Aorta (tissue), 5 donors: Measurements from ENCODE around the gene ANAPC16. TPM values are rescaled to one million over a fixed set of nuclear protein-coding genes. Genes with fewer than 3 reads are reported as not detected.
"Not testable (repeated sequence)": the region's sequence is repeated elsewhere in the genome, so short reads cannot be mapped to it uniquely, and the experiment has no call there.

Source experiments
- ATAC-seq: fragments of 200-7000 bp; cut with Tn5 transposase; one replicate; pipeline ENCODE4 v1.9.1; 2022; ENCODE audit warnings: moderate library complexity; ENCODE audit not compliant: low FRiP score
- DNase-seq, 2 donors: peaks; one replicate each; pipeline ENCODE4 v3.0.0-alpha.2; 2020
- H3K27ac ChIP-seq, 2 donors: one replicate each; pipeline ENCODE4 v1.5.1; 2013; ENCODE audit warnings: low read length in 2 of 2, mild to moderate bottlenecking in 2 of 2, moderate library complexity in 2 of 2, control low read depth in 1 of 2, inconsistent platforms in 1 of 2, low read depth in 1 of 2
- H3K27me3 ChIP-seq, 2 donors: one replicate each; pipeline ENCODE4 v1.6.1; 2013; ENCODE audit warnings: control low read depth in 1 of 2, low read length in 1 of 2, mild to moderate bottlenecking in 1 of 2, moderate library complexity in 1 of 2; ENCODE audit not compliant: insufficient read depth in 2 of 2, control insufficient read depth in 1 of 2
- H3K36me3 ChIP-seq, 2 donors: one replicate each; pipeline ENCODE4 v1.6.1; 2013; ENCODE audit warnings: control low read depth in 1 of 2, low read length in 1 of 2, mild to moderate bottlenecking in 1 of 2; ENCODE audit not compliant: insufficient read depth in 2 of 2, control insufficient read depth in 1 of 2
- H3K4me1 ChIP-seq, 2 donors: one replicate each; pipeline ENCODE4 v1.6.1; 2013; ENCODE audit warnings: low read length in 2 of 2, control low read depth in 1 of 2, mild to moderate bottlenecking in 1 of 2, moderate library complexity in 1 of 2; ENCODE audit not compliant: insufficient read depth in 2 of 2, control insufficient read depth in 1 of 2
- H3K4me3 ChIP-seq, 2 donors: one replicate each; pipeline ENCODE4 v1.5.1; 2013; ENCODE audit warnings: low read length in 2 of 2, control low read depth in 1 of 2, mild to moderate bottlenecking in 1 of 2
- H3K9me3 ChIP-seq: one replicate; pipeline ENCODE4 v1.6.1; 2013; ENCODE audit warnings: mild to moderate bottlenecking, low read length; ENCODE audit not compliant: control insufficient read depth
- WGBS, 2 donors: extraction: QIAGEN DNeasy Blood & Tissue Kit; methylation state at CpG; one replicate each; pipeline ENCODE4 v1.1.7; 2013; 5-methylcytosine and 5-hydroxymethylcytosine counted together
- intact Hi-C, 2 donors: fragments of 100-400 bp; cut with DNase I; formaldehyde crosslinking; loops; one replicate each; pipeline versions ENCODE4 v1.14.2 to v1.15.0; 2022
- polyA plus RNA-seq, 2 donors: library from polyadenylated mRNA; stranded (reverse); fragments of 200-250 nt; gene quantifications; one replicate each; pipeline ENCODE4 v1.2.3, GENCODE V29; 2013
- total RNA-seq, 2 donors: library from RNA; stranded (reverse); fragmentation: NEBNext Ultra II Directional; extraction: Animal tissue kit (Norgen Biotek cat#: 25700); gene quantifications; one replicate each; pipeline ENCODE4 v1.2.1, GENCODE V29; 2021
- donor health status: healthy with polysubstance abuse.
- donor health status: Bipolar disorder and iron deficiency.
- donor health status: DM: no; HTN: no; CAD: no.
- donor health status: DM: no; HTN: no; CAD: no.
- donor health status: DM: yes; HTN: yes; CAD: no.

The ANAPC16 gene
- total and polyA plus RNA-seq, 4 donors: 70.7 to 281 (median 120) TPM

- H3K4me1 ChIP-seq: no peaks in the 10 kb centered on the region
- DNase-seq: no peak
- WGBS, 2 donors: 44 to 50% methylated on average over 4 of the region's 4 CpGs
- H3K4me3 ChIP-seq: no peak overlapping the region
- no peak overlapping the region for H3K27ac ChIP-seq
- H3K36me3 ChIP-seq: no peaks in the 10 kb centered on the region
- peaks cover 0 to 2% of the 10 kb centered on the region in 2 donors for H3K27me3 ChIP-seq
- no peaks in the 10 kb centered on the region for H3K9me3 ChIP-seq
- intact Hi-C loops: no loop called here
- no peak for ATAC-seq
These were observed 60.2 kb downstream of the ANAPC16 start for GRCh38 chr10:72276013-72276387.

GRCh38 chr10:72276421-72277339 is 60.9 kb downstream of the ANAPC16 start:
- Histone ChIP-seq H3K27me3 (peaks cover 0 to 2% of the 10 kb centered on the region in 2 donors), H3K4me1 (no peaks in the 10 kb centered on the region), H3K36me3 (no peaks in the 10 kb centered on the region), H3K9me3 (no peaks in the 10 kb centered on the region), H3K4me3 (no peak overlapping the region), H3K27ac (no peak overlapping the region)
- DNase-seq (no peak), ATAC-seq (no peak)
- intact Hi-C loops: no loop called here
- 68 to 79% methylated on average over 6 of the region's 6 CpGs for WGBS, 2 donors

- ATAC-seq (no peak), DNase-seq (no peak)
- intact Hi-C loops: no loop called here
- peaks cover 0 to 2% of the 10 kb centered on the region in 2 donors for H3K27me3 ChIP-seq
- H3K9me3 ChIP-seq: no peaks in the 10 kb centered on the region
- H3K36me3 ChIP-seq: no peaks in the 10 kb centered on the region
- H3K4me1 ChIP-seq: no peaks in the 10 kb centered on the region
- 92 to 93% methylated on average over 5 of the region's 5 CpGs for WGBS, 2 donors
- no peak overlapping the region for H3K27ac ChIP-seq
- no peak overlapping the region for H3K4me3 ChIP-seq
These were observed 61.7 kb downstream of the ANAPC16 start for GRCh38 chr10:72277340-72277995.

DNA sequence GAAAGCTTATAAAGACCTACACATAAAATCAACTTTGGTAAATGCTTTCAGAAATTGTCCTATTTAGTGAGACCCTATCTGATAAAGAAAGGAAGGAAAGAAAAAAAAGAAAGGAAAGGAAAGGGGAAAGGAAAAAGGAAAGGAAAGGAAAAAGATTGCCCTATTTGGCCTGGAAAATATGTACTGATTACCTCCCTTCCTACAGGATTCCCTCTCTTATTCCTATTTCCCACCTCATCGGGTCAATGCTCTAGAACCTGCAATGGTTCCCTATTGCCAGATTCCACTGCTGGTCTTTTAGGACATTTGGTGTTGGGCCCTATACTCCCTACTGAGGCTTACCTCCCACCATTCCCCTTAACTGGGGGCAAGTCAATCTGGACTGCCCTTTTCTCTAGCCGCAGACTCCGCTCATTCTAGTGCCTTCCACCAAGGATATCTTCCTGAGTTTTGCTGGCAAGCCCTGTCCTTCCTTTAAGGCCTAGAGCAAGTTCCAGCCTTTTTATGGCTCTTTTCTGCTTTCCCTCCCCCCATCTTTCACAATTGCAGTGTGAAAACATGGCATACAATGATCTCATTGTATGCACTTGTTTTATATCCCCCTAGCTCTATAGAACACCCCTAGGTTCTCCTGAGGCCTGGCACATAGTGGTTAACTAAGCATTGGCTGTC is 62.3 kb downstream of the ANAPC16 start:
- ATAC-seq (no peak), DNase-seq (no peak)
- intact Hi-C loops: no loop called here
- WGBS, 2 donors: 97 to 100% methylated on average over 3 of the region's 3 CpGs
- H3K27me3 ChIP-seq: peaks cover 0 to 2% of the 10 kb centered on the region in 2 donors
- H3K4me3 ChIP-seq: no peak overlapping the region
- H3K9me3 ChIP-seq: no peaks in the 10 kb centered on the region
- no peaks in the 10 kb centered on the region for H3K36me3 ChIP-seq
- H3K4me1 ChIP-seq: no peaks in the 10 kb centered on the region
- no peak overlapping the region for H3K27ac ChIP-seq

GRCh38 chr10:72278668-72279393 is 63.0 kb downstream of the ANAPC16 start:
- ATAC-seq: no peak
- H3K27ac ChIP-seq: no peak overlapping the region
- H3K4me3 ChIP-seq: no peak overlapping the region
- H3K9me3 ChIP-seq: no peaks in the 10 kb centered on the region
- no peaks in the 10 kb centered on the region for H3K4me1 ChIP-seq
- no peak for DNase-seq
- intact Hi-C loops: no loop called here
- peaks cover 0 to under 1% of the 10 kb centered on the region in 2 donors for H3K27me3 ChIP-seq
- WGBS, 2 donors: 92 to 93% methylated on average over 5 of the region's 5 CpGs
- no peaks in the 10 kb centered on the region for H3K36me3 ChIP-seq

DNA sequence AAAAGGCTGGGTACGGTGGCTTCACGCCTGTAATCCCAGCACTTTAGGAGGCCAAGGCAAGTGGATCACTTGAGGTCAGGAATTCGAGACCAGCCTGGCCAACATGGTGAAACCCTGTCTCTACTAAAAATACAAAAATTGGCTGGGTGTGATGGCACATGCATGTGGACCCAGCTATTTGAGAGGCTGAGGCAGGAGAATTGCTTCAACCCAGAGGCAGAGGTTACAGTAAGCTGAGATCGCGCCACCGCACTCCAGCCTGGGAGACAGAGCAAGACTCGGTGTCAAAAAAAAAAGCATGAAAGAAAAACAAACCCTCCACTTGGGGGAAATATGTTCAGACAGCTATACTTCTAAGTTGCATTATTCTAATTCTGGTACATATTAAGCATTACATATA is 63.8 kb downstream of the ANAPC16 start:
- H3K36me3 ChIP-seq, H3K4me3 ChIP-seq, DNase-seq, H3K27ac ChIP-seq, H3K9me3 ChIP-seq, intact Hi-C loops, ATAC-seq, H3K27me3 ChIP-seq, H3K4me1 ChIP-seq: not testable (repeated sequence)
- WGBS, 2 donors: 61 to 62% methylated on average over 7 of the region's 7 CpGs

DNA sequence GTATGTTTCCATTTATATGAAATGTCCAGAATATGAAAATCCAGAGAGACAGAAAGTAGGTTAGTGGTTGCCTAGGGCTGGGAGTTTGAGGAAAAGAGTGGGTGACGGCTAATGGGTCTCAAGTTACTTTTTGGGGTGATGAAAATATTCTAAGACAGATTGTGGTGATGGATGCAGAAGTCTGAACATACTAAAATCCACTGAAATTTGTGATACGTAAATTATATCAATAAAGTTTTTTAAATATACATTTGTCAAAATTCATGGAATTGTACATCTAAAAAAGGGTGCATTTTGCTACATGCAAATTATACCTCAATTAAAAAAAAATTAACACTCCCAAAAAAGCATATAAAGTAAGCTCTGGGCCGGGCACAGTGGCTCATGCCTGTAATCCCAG is 67.3 kb downstream of the ANAPC16 start:
- no peak overlapping the region for H3K27ac ChIP-seq
- no peak overlapping the region for H3K4me3 ChIP-seq
- DNase-seq (no peak), ATAC-seq (no peak)
- H3K36me3 ChIP-seq: no peaks in the 10 kb centered on the region
- WGBS, 2 donors: 80 to 97% methylated on average over 3 of the region's 3 CpGs
- no peaks in the 10 kb centered on the region for H3K9me3 ChIP-seq
- H3K4me1 ChIP-seq: no peaks in the 10 kb centered on the region
- H3K27me3 ChIP-seq: no peaks in the 10 kb centered on the region
- intact Hi-C loops: no loop called here
